Activated naive CD8-positive, alpha-beta T cell treated with anti-CD3 and anti-CD28 coated beads, Interleukin-2, amount 10 ng/mL, durations not matched to agents 7 days and 5 days (primary cell): Measurements from ENCODE around the gene DERL3. TPM values are rescaled to one million over a fixed set of nuclear protein-coding genes. Genes with fewer than 3 reads are reported as not detected.
"Not testable (repeated sequence)": the region's sequence is repeated elsewhere in the genome, so short reads cannot be mapped to it uniquely, and the experiment has no call there.

Experiments used
- ATAC-seq: fragments of 150-1000 bp; cut with Tn5 transposase; one replicate; pipeline ENCODE4 v1.10.0; 2021; ENCODE audit warnings: low read depth, moderate library complexity
- POLR2A ChIA-PET: fragments of 350-600 bp; sonication (Branson Sonifier 250); formaldehyde crosslinking; loops from one replicate; lab custom pipeline; 2021; ENCODE audit warnings: antibody characterized with exemption; lab: Charles Lee
- DNase-seq: peaks from one replicate; pipeline ENCODE4 v3.0.0; 2021
- H3K27ac Mint-ChIP-seq: one replicate; pipeline ENCODE4 v1.8.0; 2022; ENCODE audit warnings: mild to moderate bottlenecking, mixed read lengths
- H3K27me3 Mint-ChIP-seq: one replicate; pipeline ENCODE4 v1.8.0; 2022; ENCODE audit warnings: mild to moderate bottlenecking, moderate library complexity, mixed read lengths
- H3K36me3 Mint-ChIP-seq: one replicate; pipeline ENCODE4 v1.8.0; 2021; ENCODE audit warnings: mild to moderate bottlenecking, mixed read lengths
- H3K4me1 Mint-ChIP-seq: one replicate; pipeline ENCODE4 v1.8.0; 2021; ENCODE audit warnings: mixed read lengths
- H3K4me3 Mint-ChIP-seq: one replicate; pipeline ENCODE4 v1.8.0; 2022; ENCODE audit warnings: mild to moderate bottlenecking, moderate library complexity, mixed read lengths
- H3K9me3 Mint-ChIP-seq: one replicate; pipeline ENCODE4 v1.8.0; 2021; ENCODE audit warnings: mixed read lengths
- total RNA-seq, 2 experiments: library from RNA; stranded (reverse); gene quantifications; one replicate each; pipeline ENCODE4 v1.2.3, GENCODE V29; 2021

The DERL3 gene
- 1 to 10 TPM; 9.6 to 9.9 TPM for total RNA-seq

- Mint-ChIP-seq H3K27me3 (peaks cover 9% of the 10 kb centered on the region), H3K36me3 (peaks cover 6% of the 10 kb centered on the region), H3K27ac (peak within 1 kb of the TSS; percentile 84), H3K4me3 (peak within 1 kb of the TSS; percentile 91), H3K9me3 (no peaks in the 10 kb centered on the region), H3K4me1 (peaks cover 21% of the 10 kb centered on the region)
- peak; percentile 90 for ATAC-seq
- peak; percentile 97 for DNase-seq
- POLR2A ChIA-PET: interaction anchor here (0.5 to 1.1 kb wide), 4 partner anchors 18 to 102 kb away, joined by 3 to 4 read pairs (median 3); partner anchors contain the start of gene MMP11
Measured at GRCh38 chr22:23838681-23839468, at the start of gene DERL3. DERL3 (minus strand) TSS chr22:23839006; CDS start chr22:23838987, 19 bp downstream.

DNA sequence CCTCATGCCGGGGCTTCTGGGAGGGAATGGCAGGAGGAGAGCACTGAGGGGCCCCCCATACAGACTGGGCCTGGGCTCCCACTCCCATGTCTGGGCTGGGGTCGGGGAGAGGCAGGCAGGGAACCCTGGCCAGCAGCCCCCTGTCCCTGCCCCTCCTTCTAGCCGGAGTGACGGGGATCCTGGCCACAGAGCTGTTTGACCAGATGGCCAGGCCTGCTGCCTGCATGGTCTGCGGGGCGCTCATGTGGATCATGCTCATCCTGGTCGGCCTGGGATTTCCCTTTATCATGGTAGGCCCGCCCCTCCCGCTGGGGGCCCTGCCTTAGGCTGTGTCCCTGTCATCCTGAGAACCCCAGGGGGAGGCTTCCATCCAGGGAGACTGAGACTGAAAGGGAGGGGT is 45.3 kb upstream of the DERL3 start:
- no peaks in the 10 kb centered on the region for H3K4me1 Mint-ChIP-seq
- H3K4me3 Mint-ChIP-seq: no peak overlapping the region
- no peaks in the 10 kb centered on the region for H3K9me3 Mint-ChIP-seq
- no peak for ATAC-seq
- POLR2A ChIA-PET: no interaction called here
- no peaks in the 10 kb centered on the region for H3K27me3 Mint-ChIP-seq
- H3K36me3 Mint-ChIP-seq: peaks cover 3% of the 10 kb centered on the region
- no peak for DNase-seq
- H3K27ac Mint-ChIP-seq: no peak overlapping the region

DNA sequence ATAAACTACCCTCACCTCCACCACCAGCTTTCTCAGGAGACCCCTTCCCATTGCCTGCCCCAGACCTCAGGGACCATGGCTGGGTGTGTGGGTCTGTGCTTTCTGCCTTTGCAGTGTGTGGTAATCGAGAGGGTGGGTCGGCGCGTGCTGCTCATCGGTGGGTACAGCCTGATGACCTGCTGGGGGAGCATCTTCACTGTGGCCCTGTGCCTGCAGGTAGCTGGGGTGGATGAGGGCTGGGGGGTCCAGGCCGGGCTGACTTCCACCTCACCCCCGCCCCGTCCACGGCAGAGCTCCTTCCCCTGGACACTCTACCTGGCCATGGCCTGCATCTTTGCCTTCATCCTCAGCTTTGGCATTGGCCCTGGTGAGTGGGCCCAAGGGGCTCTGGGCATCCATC is 44.9 kb upstream of the DERL3 start:
- Mint-ChIP-seq H3K4me1 (no peaks in the 10 kb centered on the region), H3K27me3 (no peaks in the 10 kb centered on the region), H3K27ac (no peak overlapping the region), H3K4me3 (no peak overlapping the region), H3K36me3 (peaks cover 3% of the 10 kb centered on the region), H3K9me3 (no peaks in the 10 kb centered on the region)
- DNase-seq (no peak), ATAC-seq (no peak)
- POLR2A ChIA-PET: no interaction called here

GRCh38 chr22:23882370-23882769 is 43.6 kb upstream of the DERL3 start:
- ATAC-seq (no peak), DNase-seq (no peak)
- Mint-ChIP-seq H3K4me1 (no peaks in the 10 kb centered on the region), H3K27me3 (no peaks in the 10 kb centered on the region), H3K9me3 (no peaks in the 10 kb centered on the region), H3K27ac (no peak overlapping the region), H3K4me3 (no peak overlapping the region), H3K36me3 (peaks cover 3% of the 10 kb centered on the region)
- POLR2A ChIA-PET: interaction anchor here (0.7 kb wide), 1 partner anchor 11 kb away, joined by 3 read pairs; no protein-coding TSS in a partner anchor

- no peaks in the 10 kb centered on the region for H3K27me3 Mint-ChIP-seq
Measured at GRCh38 chr22:23878219-23878618, 39.4 kb upstream of the DERL3 start.

GRCh38 chr22:23877566-23877965 is 38.8 kb upstream of the DERL3 start:
- H3K27me3 Mint-ChIP-seq: no peaks in the 10 kb centered on the region
- POLR2A ChIA-PET: no interaction called here

More at GRCh38 chr22:23878219-23878618, 39.4 kb upstream of the DERL3 start:
- Mint-ChIP-seq H3K4me3 (no peak overlapping the region), H3K4me1 (no peaks in the 10 kb centered on the region), H3K27ac (no peak overlapping the region), H3K36me3 (peaks cover 3% of the 10 kb centered on the region), H3K9me3 (no peaks in the 10 kb centered on the region)
- POLR2A ChIA-PET: no interaction called here
- ATAC-seq: no peak
- DNase-seq: no peak

DNA sequence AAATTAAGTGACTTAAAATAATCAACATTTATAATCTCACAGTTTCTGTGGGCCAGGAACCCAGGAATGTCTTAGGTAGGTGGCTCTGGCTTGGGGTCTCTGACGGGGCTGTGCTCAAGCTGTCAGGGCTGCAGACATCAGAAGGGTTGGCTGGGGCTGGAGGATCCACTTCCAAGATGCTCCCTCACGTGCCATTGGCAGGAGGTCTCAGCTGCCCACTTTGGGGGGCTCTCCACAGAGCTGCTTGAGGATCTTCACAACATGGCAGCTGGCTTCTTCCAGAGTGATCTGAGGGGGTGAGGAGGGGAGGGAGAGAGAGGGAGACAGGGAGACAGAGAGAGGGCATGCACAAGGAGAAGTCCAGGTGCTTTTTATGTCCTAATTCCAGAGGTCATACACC is 37.0 kb upstream of the DERL3 start:
- ATAC-seq (no peak), DNase-seq (no peak)
- no peak overlapping the region for H3K27ac Mint-ChIP-seq
- no peak overlapping the region for H3K4me3 Mint-ChIP-seq
- POLR2A ChIA-PET: interaction anchor here (0.8 kb wide), 1 partner anchor 17 kb away, joined by 3 read pairs; no protein-coding TSS in a partner anchor
- no peaks in the 10 kb centered on the region for H3K9me3 Mint-ChIP-seq
- no peaks in the 10 kb centered on the region for H3K36me3 Mint-ChIP-seq
- H3K4me1 Mint-ChIP-seq: no peaks in the 10 kb centered on the region
- H3K27me3 Mint-ChIP-seq: no peaks in the 10 kb centered on the region

More at GRCh38 chr22:23877566-23877965, 38.8 kb upstream of the DERL3 start:
- H3K27ac Mint-ChIP-seq: no peak overlapping the region
- H3K4me1 Mint-ChIP-seq: no peaks in the 10 kb centered on the region
- H3K4me3 Mint-ChIP-seq: no peak overlapping the region
- DNase-seq (no peak), ATAC-seq (no peak)
- H3K9me3 Mint-ChIP-seq: no peaks in the 10 kb centered on the region
- peaks cover 3% of the 10 kb centered on the region for H3K36me3 Mint-ChIP-seq

- H3K9me3 Mint-ChIP-seq: no peaks in the 10 kb centered on the region
- ATAC-seq (no peak), DNase-seq (no peak)
- no peaks in the 10 kb centered on the region for H3K36me3 Mint-ChIP-seq
- no peak overlapping the region for H3K4me3 Mint-ChIP-seq
- H3K27me3 Mint-ChIP-seq: no peaks in the 10 kb centered on the region
- H3K4me1 Mint-ChIP-seq: no peaks in the 10 kb centered on the region
- POLR2A ChIA-PET: no interaction called here
- H3K27ac Mint-ChIP-seq: no peak overlapping the region
Measured at GRCh38 chr22:23874871-23875270, 36.1 kb upstream of the DERL3 start.

- POLR2A ChIA-PET: interaction anchor here (1.6 kb wide), 1 partner anchor 11 kb away, joined by 6 read pairs; the partner anchor contains the start of gene SLC2A11
Measured at GRCh38 chr22:23868580-23868979, 29.8 kb upstream of the DERL3 start.

DNA sequence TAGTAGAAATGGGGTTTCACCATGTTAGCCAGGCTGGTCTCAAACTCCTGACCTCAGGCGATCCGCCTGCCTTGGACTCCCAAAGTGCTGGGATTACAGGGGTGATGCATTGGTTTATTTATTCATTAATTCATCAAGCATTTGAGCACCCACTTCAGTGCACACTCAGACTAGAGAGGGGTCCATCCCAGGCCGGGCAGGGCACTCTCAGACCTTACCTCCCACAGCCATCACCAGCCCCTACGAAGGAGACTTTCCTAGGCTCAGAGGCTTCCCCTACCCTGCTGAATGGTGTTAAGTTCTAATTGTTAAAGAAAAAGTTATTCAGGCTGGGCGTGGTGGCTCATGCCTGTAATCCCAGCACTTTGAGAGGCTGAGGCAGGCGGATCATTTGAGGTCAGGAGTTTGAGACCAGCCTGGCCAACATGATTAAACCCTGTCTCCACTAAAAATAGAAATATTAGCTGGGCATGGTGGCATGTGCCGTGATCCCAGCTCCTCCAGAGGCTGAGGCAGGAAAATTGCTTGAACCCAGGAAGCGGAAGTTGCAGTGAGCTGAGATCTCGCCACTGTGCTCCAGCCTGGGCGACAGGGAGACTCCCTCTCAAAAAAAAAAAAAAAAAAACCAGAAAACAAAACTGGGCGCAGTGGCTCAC is 25.8 kb upstream of the DERL3 start:
- H3K27me3 Mint-ChIP-seq, H3K9me3 Mint-ChIP-seq, H3K27ac Mint-ChIP-seq, ATAC-seq, DNase-seq, H3K4me3 Mint-ChIP-seq, POLR2A ChIA-PET, H3K4me1 Mint-ChIP-seq, H3K36me3 Mint-ChIP-seq: not testable (repeated sequence)

More at GRCh38 chr22:23868580-23868979, 29.8 kb upstream of the DERL3 start:
- no peak for DNase-seq
- H3K4me3 Mint-ChIP-seq: no peak overlapping the region
- H3K9me3 Mint-ChIP-seq: no peaks in the 10 kb centered on the region
- ATAC-seq: no peak
- peaks cover 2% of the 10 kb centered on the region for H3K36me3 Mint-ChIP-seq
- H3K27ac Mint-ChIP-seq: no peak overlapping the region
- no peaks in the 10 kb centered on the region for H3K4me1 Mint-ChIP-seq
- no peaks in the 10 kb centered on the region for H3K27me3 Mint-ChIP-seq

DNA sequence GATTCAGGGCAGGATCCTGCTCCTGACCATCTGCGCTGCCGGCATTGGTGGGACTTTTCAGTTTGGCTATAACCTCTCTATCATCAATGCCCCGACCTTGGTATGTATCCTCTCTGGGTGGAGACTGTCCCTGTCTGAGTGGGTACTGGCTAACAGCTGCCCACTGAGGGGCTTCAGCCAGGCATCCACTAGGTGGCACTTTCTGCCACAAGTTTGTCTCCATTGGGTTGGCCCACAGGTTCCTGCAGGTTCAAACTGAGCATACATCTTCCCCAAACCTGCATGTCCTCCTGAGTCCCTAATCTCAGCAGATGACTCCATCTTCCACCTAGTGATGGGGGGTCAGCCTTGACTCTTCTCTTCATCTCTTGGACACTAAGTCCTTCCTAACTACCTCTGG is 23.3 kb upstream of the DERL3 start:
- peaks cover 11% of the 10 kb centered on the region for H3K4me1 Mint-ChIP-seq
- no peak overlapping the region for H3K4me3 Mint-ChIP-seq
- no peaks in the 10 kb centered on the region for H3K36me3 Mint-ChIP-seq
- H3K27me3 Mint-ChIP-seq: no peaks in the 10 kb centered on the region
- POLR2A ChIA-PET: interaction anchor here (0.6 to 1.5 kb wide), 3 partner anchors 27 to 201 kb away, joined by 3 to 5 read pairs (median 4); partner anchors contain the start of gene MIF
- DNase-seq (no peak), ATAC-seq (no peak)
- peak overlapping the region; percentile 31 for H3K27ac Mint-ChIP-seq
- no peaks in the 10 kb centered on the region for H3K9me3 Mint-ChIP-seq

DNA sequence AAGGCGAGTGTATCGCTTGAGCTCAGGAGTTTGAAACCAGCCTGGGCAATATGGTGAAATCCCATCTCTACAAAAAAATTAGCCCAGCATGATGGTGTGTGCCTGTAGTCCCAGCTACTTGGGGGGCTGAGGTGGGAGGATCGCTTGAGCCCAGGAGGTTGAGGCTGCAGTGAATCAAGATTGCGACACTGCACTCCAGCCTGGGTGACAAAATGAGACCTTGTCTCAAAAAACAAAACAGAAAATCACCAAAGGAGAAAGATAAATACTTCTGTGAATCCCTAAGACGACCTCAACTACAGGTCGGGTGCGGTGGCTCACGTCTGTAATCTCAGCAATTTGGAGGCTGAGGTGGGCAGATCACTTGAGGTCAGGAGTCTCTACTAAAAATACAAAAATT is 21.4 kb upstream of the DERL3 start:
- H3K27me3 Mint-ChIP-seq, ATAC-seq, H3K9me3 Mint-ChIP-seq, H3K36me3 Mint-ChIP-seq, POLR2A ChIA-PET, DNase-seq, H3K4me3 Mint-ChIP-seq, H3K27ac Mint-ChIP-seq: not testable (repeated sequence)
- peaks cover 14% of the 10 kb centered on the region for H3K4me1 Mint-ChIP-seq

DNA sequence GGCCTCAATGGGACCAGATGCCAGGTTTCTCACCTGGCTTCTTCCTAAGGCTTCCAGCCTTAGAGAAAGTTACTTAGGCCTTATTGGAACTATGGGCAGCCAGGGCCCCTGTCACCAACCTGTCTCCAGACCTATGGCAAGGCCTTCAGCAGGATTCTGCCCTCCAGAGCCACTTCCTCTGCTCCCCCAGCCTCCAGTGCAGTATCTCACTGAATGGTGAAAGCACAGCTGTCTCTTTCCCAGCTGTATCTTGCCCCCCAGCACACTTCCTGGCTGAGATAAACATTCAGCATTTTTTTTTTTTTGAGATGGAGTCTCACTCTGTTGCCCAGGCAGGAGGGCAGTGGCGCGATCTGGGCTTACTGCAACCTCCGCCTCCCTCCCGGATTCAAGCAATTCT is 20.4 kb upstream of the DERL3 start:
- DNase-seq (no peak), ATAC-seq (no peak)
- POLR2A ChIA-PET: interaction anchor here (0.6 to 3.5 kb wide), 6 partner anchors 8 to 142 kb away, joined by 3 to 43 read pairs (median 4); partner anchors contain the start of gene MIF
- Mint-ChIP-seq H3K4me1 (peaks cover 14% of the 10 kb centered on the region), H3K4me3 (peak overlapping the region; percentile 81), H3K36me3 (no peaks in the 10 kb centered on the region), H3K27me3 (peaks cover 7% of the 10 kb centered on the region), H3K9me3 (no peaks in the 10 kb centered on the region), H3K27ac (no peak overlapping the region)
